DOHH2 (cell line): ENCODE results near the gene TAF1B.

ENCODE experiments used
- EZH2phosphoT487 ChIP-seq: fragments of 200-600 bp; sonication (generic); IDR thresholded peaks from 2 replicates; pipeline ENCODE4 v1.6.1; 2017; ENCODE audit warnings: borderline replicate concordance, mild to moderate bottlenecking, antibody characterized with exemption, low read length, moderate library complexity, mixed read lengths
- TF ChIP-seq, protein P1 (sequence below): fragments of 200-600 bp; sonication (generic); IDR thresholded peaks from one replicate; pipeline ENCODE4 v1.5.1; 2014; ENCODE audit warnings: antibody characterized with exemption, mild to moderate bottlenecking, low read depth, low read length; ENCODE audit not compliant: poor library complexity, severe bottlenecking

- TF ChIP-seq, protein P1, sequence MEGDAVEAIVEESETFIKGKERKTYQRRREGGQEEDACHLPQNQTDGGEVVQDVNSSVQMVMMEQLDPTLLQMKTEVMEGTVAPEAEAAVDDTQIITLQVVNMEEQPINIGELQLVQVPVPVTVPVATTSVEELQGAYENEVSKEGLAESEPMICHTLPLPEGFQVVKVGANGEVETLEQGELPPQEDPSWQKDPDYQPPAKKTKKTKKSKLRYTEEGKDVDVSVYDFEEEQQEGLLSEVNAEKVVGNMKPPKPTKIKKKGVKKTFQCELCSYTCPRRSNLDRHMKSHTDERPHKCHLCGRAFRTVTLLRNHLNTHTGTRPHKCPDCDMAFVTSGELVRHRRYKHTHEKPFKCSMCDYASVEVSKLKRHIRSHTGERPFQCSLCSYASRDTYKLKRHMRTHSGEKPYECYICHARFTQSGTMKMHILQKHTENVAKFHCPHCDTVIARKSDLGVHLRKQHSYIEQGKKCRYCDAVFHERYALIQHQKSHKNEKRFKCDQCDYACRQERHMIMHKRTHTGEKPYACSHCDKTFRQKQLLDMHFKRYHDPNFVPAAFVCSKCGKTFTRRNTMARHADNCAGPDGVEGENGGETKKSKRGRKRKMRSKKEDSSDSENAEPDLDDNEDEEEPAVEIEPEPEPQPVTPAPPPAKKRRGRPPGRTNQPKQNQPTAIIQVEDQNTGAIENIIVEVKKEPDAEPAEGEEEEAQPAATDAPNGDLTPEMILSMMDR = no peak
- no peak for TF ChIP-seq EZH2phosphoT487
These were observed 45.4 kb upstream of the TAF1B start for GRCh38 chr2:9797681-9798556.
